ENCODE data around the gene MRPL27.

DNA sequence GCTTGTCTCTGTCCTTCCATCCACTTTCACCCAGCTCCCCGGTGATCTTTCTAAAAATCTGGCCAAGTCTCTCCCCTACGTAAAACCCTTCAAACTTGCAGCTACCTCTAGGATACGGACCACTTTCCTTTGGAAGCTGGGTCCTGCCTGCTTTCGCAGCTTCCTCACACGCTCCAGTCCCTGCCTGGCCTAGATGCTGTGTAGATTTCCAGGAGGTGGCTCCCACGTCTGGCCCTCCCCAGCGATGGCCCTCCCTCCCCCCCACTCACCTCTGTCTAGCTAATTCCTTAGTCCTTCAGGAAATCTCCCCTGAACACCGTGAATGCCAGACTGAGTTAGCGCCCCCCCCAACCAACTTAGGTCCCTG, 24.9 kb upstream of the MRPL27 start:
- TF ChIP-seq, protein P1, sequence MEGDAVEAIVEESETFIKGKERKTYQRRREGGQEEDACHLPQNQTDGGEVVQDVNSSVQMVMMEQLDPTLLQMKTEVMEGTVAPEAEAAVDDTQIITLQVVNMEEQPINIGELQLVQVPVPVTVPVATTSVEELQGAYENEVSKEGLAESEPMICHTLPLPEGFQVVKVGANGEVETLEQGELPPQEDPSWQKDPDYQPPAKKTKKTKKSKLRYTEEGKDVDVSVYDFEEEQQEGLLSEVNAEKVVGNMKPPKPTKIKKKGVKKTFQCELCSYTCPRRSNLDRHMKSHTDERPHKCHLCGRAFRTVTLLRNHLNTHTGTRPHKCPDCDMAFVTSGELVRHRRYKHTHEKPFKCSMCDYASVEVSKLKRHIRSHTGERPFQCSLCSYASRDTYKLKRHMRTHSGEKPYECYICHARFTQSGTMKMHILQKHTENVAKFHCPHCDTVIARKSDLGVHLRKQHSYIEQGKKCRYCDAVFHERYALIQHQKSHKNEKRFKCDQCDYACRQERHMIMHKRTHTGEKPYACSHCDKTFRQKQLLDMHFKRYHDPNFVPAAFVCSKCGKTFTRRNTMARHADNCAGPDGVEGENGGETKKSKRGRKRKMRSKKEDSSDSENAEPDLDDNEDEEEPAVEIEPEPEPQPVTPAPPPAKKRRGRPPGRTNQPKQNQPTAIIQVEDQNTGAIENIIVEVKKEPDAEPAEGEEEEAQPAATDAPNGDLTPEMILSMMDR (conservative IDR thresholded peaks at IDR 0.05; ENCODE audit: low read depth, low read length): no peak
- no peak for TF ChIP-seq USF2 (IDR thresholded peaks at IDR 0.05; ENCODE audit: low read depth, low read length)
- TF ChIP-seq POLR2A (IDR thresholded peaks at IDR 0.05; ENCODE audit: low read depth, low read length): no peak
